ENCODE data around the gene CNR1. TPM values are rescaled to one million over a fixed set of nuclear protein-coding genes. Genes with fewer than 3 reads are reported as not detected.
"Not testable (repeated sequence)": the region's sequence is repeated elsewhere in the genome, so short reads cannot be mapped to it uniquely, and the experiment has no call there.

The CNR1 gene
- total RNA-seq = 8.4 and 9.9 TPM in 2 replicates
- long read RNA-seq = 0 reads

- peak within 1 kb of the TSS; percentile 95 for H3K4me3 Mint-ChIP-seq
- H3K27me3 Mint-ChIP-seq (ENCODE audit: low read depth) = peaks cover 80% of the 10 kb centered on the region
- H3K27ac Mint-ChIP-seq (ENCODE audit: unreplicated experiment) = peak within 1 kb of the TSS; percentile 59
- no peaks in the 10 kb centered on the region for H3K36me3 Mint-ChIP-seq (ENCODE audit: low read depth)
- peak; percentile 42 for DNase-seq (ENCODE audit: low read depth, low spot score)
- TF ChIP-seq, protein P1, sequence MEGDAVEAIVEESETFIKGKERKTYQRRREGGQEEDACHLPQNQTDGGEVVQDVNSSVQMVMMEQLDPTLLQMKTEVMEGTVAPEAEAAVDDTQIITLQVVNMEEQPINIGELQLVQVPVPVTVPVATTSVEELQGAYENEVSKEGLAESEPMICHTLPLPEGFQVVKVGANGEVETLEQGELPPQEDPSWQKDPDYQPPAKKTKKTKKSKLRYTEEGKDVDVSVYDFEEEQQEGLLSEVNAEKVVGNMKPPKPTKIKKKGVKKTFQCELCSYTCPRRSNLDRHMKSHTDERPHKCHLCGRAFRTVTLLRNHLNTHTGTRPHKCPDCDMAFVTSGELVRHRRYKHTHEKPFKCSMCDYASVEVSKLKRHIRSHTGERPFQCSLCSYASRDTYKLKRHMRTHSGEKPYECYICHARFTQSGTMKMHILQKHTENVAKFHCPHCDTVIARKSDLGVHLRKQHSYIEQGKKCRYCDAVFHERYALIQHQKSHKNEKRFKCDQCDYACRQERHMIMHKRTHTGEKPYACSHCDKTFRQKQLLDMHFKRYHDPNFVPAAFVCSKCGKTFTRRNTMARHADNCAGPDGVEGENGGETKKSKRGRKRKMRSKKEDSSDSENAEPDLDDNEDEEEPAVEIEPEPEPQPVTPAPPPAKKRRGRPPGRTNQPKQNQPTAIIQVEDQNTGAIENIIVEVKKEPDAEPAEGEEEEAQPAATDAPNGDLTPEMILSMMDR (conservative IDR thresholded peaks at IDR 0.05) = no peak
- peaks cover 14% of the 10 kb centered on the region for H3K4me1 Mint-ChIP-seq
- no peaks in the 10 kb centered on the region for H3K9me3 Mint-ChIP-seq
Observed at GRCh38 chr6:88165844-88166492, at the start of gene CNR1. CNR1 (minus strand) TSS chr6:88166347; CDS start chr6:88145274, 21,073 bp downstream.

DNA sequence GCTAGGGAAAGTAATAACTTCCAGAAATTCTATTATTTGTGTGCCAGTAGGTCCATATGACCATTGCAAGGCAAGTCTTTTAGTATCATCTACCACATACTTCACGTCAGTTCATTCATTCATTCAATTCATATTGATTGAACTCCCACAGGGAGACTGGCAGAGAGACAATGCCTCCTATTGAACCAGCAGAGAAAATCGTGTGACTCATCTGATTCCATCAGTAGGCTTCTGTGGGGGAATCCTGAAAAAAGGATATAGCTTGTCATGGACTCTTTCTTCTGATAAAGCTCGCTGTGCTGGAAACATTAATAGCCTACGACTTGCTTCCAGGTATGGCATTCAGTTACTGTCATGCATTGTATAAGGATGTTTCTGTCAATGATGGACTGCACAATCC lies 45.3 kb upstream of the CNR1 start:
- TF ChIP-seq, protein P1 (conservative IDR thresholded peaks at IDR 0.05) = no peak
- no peak overlapping the region for H3K27ac Mint-ChIP-seq (ENCODE audit: unreplicated experiment)
- H3K27me3 Mint-ChIP-seq (ENCODE audit: low read depth) = peaks cover 2% of the 10 kb centered on the region
- H3K9me3 Mint-ChIP-seq = peaks cover 1% of the 10 kb centered on the region
- peaks cover 17% of the 10 kb centered on the region for H3K4me1 Mint-ChIP-seq
- H3K4me3 Mint-ChIP-seq = no peak overlapping the region
- no peak for DNase-seq (ENCODE audit: low read depth, low spot score)
- H3K36me3 Mint-ChIP-seq (ENCODE audit: low read depth) = no peaks in the 10 kb centered on the region

- H3K27ac Mint-ChIP-seq (ENCODE audit: unreplicated experiment) = no peak overlapping the region
- H3K27me3 Mint-ChIP-seq (ENCODE audit: low read depth) = no peaks in the 10 kb centered on the region
- DNase-seq (ENCODE audit: low read depth, low spot score) = no peak
- H3K4me3 Mint-ChIP-seq = no peak overlapping the region
- H3K36me3 Mint-ChIP-seq (ENCODE audit: low read depth) = no peaks in the 10 kb centered on the region
- H3K9me3 Mint-ChIP-seq = peaks cover 13% of the 10 kb centered on the region
- H3K4me1 Mint-ChIP-seq = peaks cover 9% of the 10 kb centered on the region
- TF ChIP-seq, protein P1 (conservative IDR thresholded peaks at IDR 0.05) = no peak
Observed at GRCh38 chr6:88209301-88209700, 43.2 kb upstream of the CNR1 start.

GRCh38 chr6:88208726-88209125 lies 42.6 kb upstream of the CNR1 start:
- DNase-seq (ENCODE audit: low read depth, low spot score) = no peak
- Mint-ChIP-seq H3K9me3 (peaks cover 13% of the 10 kb centered on the region), H3K4me3 (no peak overlapping the region), H3K4me1 (peaks cover 9% of the 10 kb centered on the region), H3K27me3 (ENCODE audit: low read depth) (no peaks in the 10 kb centered on the region), H3K27ac (ENCODE audit: unreplicated experiment) (no peak overlapping the region), H3K36me3 (ENCODE audit: low read depth) (no peaks in the 10 kb centered on the region)
- TF ChIP-seq, protein P1 (conservative IDR thresholded peaks at IDR 0.05) = no peak

DNA sequence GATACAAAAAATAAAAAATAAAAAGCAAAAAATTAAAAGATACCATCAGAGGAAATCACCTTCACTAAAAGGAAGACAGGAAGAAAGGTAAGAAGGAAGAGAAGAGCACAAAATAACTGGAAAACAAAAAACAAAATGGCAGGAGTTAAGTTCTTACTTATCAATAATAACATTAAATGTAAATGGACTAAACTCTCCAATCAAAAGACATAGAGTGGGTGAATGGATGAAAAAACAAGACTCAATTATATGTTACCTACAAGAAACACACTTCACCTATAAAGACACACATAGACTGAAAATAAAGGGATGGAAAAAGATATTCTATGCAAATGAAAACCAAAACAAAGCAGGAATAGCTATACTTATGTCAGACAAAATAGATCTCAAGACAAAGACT lies 35.6 kb upstream of the CNR1 start:
- not testable (repeated sequence) for H3K4me1 Mint-ChIP-seq; H3K36me3 Mint-ChIP-seq (ENCODE audit: low read depth); DNase-seq (ENCODE audit: low read depth, low spot score); H3K27ac Mint-ChIP-seq (ENCODE audit: unreplicated experiment); H3K27me3 Mint-ChIP-seq (ENCODE audit: low read depth); H3K4me3 Mint-ChIP-seq
- peaks cover 14% of the 10 kb centered on the region for H3K9me3 Mint-ChIP-seq

DNA sequence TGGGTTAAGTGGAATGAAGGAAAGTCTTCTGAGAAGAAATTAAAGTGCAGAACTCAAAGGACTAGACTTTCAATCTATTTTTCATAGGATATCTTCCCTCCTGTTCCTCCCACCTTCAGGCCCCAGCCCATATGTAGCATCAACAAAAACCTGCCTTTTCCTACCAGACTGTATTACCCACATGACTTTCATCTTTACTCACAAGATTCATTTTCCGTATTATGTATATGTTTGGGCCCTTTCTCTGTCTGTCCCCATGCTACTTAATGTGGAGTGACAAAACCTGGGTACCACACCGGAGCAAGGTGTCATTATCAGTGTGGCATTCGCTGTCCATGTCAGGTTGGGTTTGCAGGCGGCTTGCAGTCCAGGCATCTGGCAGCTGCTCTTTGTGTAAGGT lies 18.8 kb upstream of the CNR1 start:
- H3K4me3 Mint-ChIP-seq = no peak overlapping the region
- TF ChIP-seq, protein P1 (conservative IDR thresholded peaks at IDR 0.05) = no peak
- H3K27ac Mint-ChIP-seq (ENCODE audit: unreplicated experiment) = no peak overlapping the region
- H3K9me3 Mint-ChIP-seq = peaks cover 3% of the 10 kb centered on the region
- H3K4me1 Mint-ChIP-seq = no peaks in the 10 kb centered on the region
- peaks cover 4% of the 10 kb centered on the region for H3K27me3 Mint-ChIP-seq (ENCODE audit: low read depth)
- no peaks in the 10 kb centered on the region for H3K36me3 Mint-ChIP-seq (ENCODE audit: low read depth)
- DNase-seq (ENCODE audit: low read depth, low spot score) = no peak
